K562 (cell line): ENCODE data around the gene TNFSF9. TPM values are rescaled to one million over a fixed set of nuclear protein-coding genes. Genes with fewer than 3 reads are reported as not detected.

Experiments
- BRD4 ChIP-seq: fragments of 200-600 bp; sonication (generic); IDR thresholded peaks from 2 replicates; pipeline ENCODE4 v1.6.1; 2017; ENCODE audit warnings: inconsistent platforms
- CBX8 ChIP-seq: fragments of 200-600 bp; sonication (generic); IDR thresholded peaks from 2 replicates; pipeline ENCODE4 v1.6.1; 2012; ENCODE audit warnings: borderline replicate concordance, mixed run types, low read depth, mild to moderate bottlenecking, moderate library complexity, mixed read lengths, low read length, control low read depth, inconsistent platforms; ENCODE audit not compliant: poor library complexity, severe bottlenecking; ENCODE audit errors: extremely low read depth
- CC2D1A ChIP-seq: fragments of 450-650 bp; IDR thresholded peaks from 2 replicates; pipeline ENCODE4 v1.6.1; 2017; ENCODE audit warnings: mild to moderate bottlenecking
- ILF3 ChIP-seq: fragments of 450-650 bp; IDR thresholded peaks from 2 replicates; pipeline ENCODE4 v1.6.1; 2018; ENCODE audit warnings: antibody characterized with exemption, mild to moderate bottlenecking, moderate library complexity, borderline replicate concordance
- MEF2D ChIP-seq: conservative IDR thresholded peaks from 2 replicates; pipeline ENCODE4 v1.6.1; 2016; ENCODE audit warnings: low read depth, missing genetic modification characterization, missing compliant biosample characterization
- NCOA4 ChIP-seq: fragments of 450-650 bp; IDR thresholded peaks from 2 replicates; pipeline ENCODE4 v1.6.1; 2018; ENCODE audit warnings: mild to moderate bottlenecking; ENCODE audit not compliant: partially characterized antibody
- NFIX ChIP-seq: fragments of 250-450 bp; sonication (Bioruptor Pico); IDR thresholded peaks from 2 replicates; pipeline ENCODE4 v1.4.0; 2020; ENCODE audit warnings: low read depth, mild to moderate bottlenecking, moderate library complexity
- PHF8 ChIP-seq: fragments of 200-600 bp; sonication (generic); IDR thresholded peaks from 2 replicates; pipeline ENCODE4 v1.6.1; 2012; ENCODE audit warnings: mixed run types, mild to moderate bottlenecking, inconsistent platforms, low read length, moderate library complexity, borderline replicate concordance
- PTTG1 ChIP-seq: fragments of 450-650 bp; IDR thresholded peaks from 2 replicates; pipeline ENCODE4 v1.6.1; 2016; ENCODE audit warnings: low read depth, mild to moderate bottlenecking, missing genetic modification characterization, missing compliant biosample characterization
- REST ChIP-seq, 2 experiments: fragments of 450-650 bp; formaldehyde crosslinking in 1 of 2; IDR thresholded peaks; 2 replicates each; pipeline versions ENCODE4 v1.4.0 to v1.6.1; 2014 to 2020; ENCODE audit warnings: mild to moderate bottlenecking in 2 of 2, borderline replicate concordance in 1 of 2, low read depth in 1 of 2
- SAFB2 ChIP-seq: fragments of 200-400 bp; formaldehyde crosslinking; IDR thresholded peaks from 2 replicates; pipeline ENCODE4 v1.6.1; 2018; ENCODE audit warnings: borderline replicate concordance, low read length, low read depth, moderate library complexity; ENCODE audit not compliant: severe bottlenecking
- SIRT6 ChIP-seq: IDR thresholded peaks from one replicate; pipeline ENCODE4 v1.6.1; 2012; ENCODE audit warnings: low read depth, mild to moderate bottlenecking, control low read depth, inconsistent platforms, low read length, moderate library complexity
- ZNF324 ChIP-seq: fragments of 250-450 bp; sonication (Bioruptor Pico); IDR thresholded peaks from 2 replicates; pipeline ENCODE4 v1.4.0; 2020; ENCODE audit warnings: mild to moderate bottlenecking
- ZNF592 ChIP-seq: fragments of 450-650 bp; IDR thresholded peaks from 2 replicates; pipeline ENCODE4 v1.6.1; 2017; ENCODE audit warnings: antibody characterized with exemption, mild to moderate bottlenecking
- polyA plus RNA-seq, 8 experiments: library from polyadenylated mRNA; depleted of rRNA in 4 of 8; stranded (reverse) in 5 of 8; unstranded in 3 of 8; fragments of >200 nt; fragmentation: Nextera tagmentation in 2 of 8; fragmentation: Illumina TruSeq in 1 of 8; extraction: Ambion mirVana in 2 of 8; extraction: Trizol in 1 of 8; gene quantifications; 2 replicates each; pipeline versions ENCODE4 v1.2.1 to v1.2.3, GENCODE V29; 2011 to 2014; ENCODE audit warnings: inconsistent platforms in 1 of 8, missing spikeins in 1 of 8
- total RNA-seq, 7 experiments: library from RNA; depleted of rRNA in 6 of 7; stranded (reverse); fragments of >200 nt in 6 of 7; fragmentation: Illumina TruSeq in 2 of 7; extraction: Trizol in 2 of 7; gene quantifications; 2 replicates each; pipeline versions ENCODE4 v1.2.1 to v1.2.3, GENCODE V29; 2011 to 2021; ENCODE audit warnings: low replicate concordance in 1 of 7

The TNFSF9 gene
- total and polyA plus RNA-seq, 9 of the 15 experiments (the other 6 are each of a cell fraction or from before 2014, with no cell fraction given), result 1.4 to 17.9 (median 6.5) TPM

GRCh38 chr19:6530386-6531162 is at the start of gene TNFSF9 (continued):
- TF ChIP-seq PTTG1 (tag) (no peak), NFIX (CRISPR knock-in tag) (no peak), PHF8 (peak; percentile 90; the same call in 1 of the 2 replicates), CBX8 (no peak), REST (IDR thresholded peaks at IDR 0.05; ENCODE audit: borderline replicate concordance) (no peak; the same call in 1 of the 2 replicates), REST (CRISPR knock-in tag; IDR thresholded peaks at IDR 0.05; ENCODE audit: low read depth) (no peak), SIRT6 (no peak), MEF2D (tag) (peak; percentile 82), ZNF324 (CRISPR knock-in tag) (no peak), NCOA4 (peak; percentile 95), ZNF592 (peak; percentile 81), BRD4 (no peak), SAFB2 (no peak), CC2D1A (peak; percentile 89), ILF3 (no peak; the same call in 1 of the 2 replicates)
